Activated CD4-positive, CD25-positive, alpha-beta regulatory T cell treated with anti-CD3 and anti-CD28 coated beads, Interleukin-2, amount 50 U/mL, for 24 hours (primary cell): ENCODE data around the gene CXXC1.
"Not testable (repeated sequence)": the region's sequence is repeated elsewhere in the genome, so short reads cannot be mapped to it uniquely, and the experiment has no call there.

Experiments
- ATAC-seq, 2 donors: fragments of 150-1000 bp; cut with Tn5 transposase; one replicate each; pipeline ENCODE4 v1.10.0; 2021; ENCODE audit warnings: mild to moderate bottlenecking in 1 of 2, moderate library complexity in 1 of 2

CXXC1 gene

DNA sequence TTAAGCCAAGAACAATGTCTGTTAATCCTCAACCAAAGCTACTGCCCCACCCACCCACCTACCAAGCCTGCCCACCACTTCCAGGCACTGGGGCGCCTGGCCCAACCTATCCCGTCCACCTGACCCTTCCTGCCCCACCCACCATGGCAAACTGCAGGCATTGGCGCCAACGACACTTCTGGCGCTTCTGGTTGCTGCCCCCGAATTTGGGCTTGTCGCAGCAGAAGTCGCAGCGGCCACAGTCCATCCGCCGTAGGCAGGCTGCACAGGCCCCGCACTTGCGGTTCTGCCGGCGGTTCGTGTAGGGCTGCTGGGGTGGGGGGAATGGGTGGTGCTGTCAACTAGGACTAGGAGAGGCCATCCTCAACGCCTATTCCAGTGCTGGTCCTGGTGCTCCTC, 13.4 kb downstream of the CXXC1 start:
- ATAC-seq, result no peak

DNA sequence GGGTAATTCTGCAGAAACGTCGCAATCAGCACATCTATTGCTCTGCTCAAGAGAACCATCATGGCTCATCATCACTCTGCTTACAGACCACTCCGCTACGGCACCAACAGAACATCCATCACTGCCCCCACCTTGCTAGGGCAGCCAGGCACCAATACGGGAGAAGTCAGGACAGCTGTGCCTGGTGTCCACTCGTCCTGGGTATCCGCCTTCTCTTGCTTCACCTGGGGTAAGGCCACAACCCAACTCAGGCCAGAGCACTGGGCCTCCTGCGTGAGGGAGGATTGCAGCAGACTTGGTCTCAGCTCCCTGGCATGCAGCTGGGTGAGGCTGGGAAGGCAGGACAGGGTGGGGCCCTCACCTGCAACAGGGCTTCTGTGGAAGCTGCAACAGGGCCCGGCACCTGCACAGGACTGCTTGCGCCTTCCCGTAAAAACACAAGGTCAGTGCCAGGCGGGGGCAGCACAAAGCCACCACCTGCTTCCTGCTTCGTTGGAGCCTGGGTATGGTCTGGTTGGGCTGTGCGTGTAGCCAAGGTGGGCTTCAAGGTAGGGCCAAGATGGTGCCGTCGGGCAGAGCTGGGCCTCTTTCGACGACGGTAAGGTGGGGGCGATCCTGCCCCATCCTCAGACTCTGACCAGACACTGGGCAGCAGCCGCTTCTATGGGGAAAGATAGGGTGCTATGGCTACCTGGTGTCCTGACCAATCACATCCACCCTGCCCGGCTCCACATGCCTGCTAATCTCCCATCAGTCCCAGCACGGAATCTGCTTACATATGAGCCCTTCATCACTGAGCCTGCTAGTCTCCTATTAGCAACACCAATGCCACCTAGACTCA, 14.1 kb downstream of the CXXC1 start:
- no peak for ATAC-seq

DNA sequence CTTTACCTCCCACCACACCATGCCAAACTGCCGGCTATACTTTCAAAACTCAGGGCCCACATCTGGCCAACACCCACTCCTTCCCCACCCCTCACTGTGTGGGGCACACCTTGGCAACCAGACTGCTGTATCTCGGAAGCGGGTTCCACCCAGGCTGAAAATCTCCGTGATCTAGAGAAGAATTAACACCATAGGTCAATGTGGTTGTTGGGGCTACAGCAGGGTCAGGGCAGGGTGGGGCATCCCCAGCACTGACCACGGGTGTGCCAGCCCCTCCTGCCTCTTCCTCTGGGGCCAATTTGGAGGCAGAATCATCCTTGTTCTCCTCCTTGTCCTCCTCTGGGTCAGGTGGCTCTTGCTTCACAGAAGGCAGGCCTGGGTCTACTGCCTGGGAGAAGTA, 14.9 kb downstream of the CXXC1 start:
- ATAC-seq, result no peak

DNA sequence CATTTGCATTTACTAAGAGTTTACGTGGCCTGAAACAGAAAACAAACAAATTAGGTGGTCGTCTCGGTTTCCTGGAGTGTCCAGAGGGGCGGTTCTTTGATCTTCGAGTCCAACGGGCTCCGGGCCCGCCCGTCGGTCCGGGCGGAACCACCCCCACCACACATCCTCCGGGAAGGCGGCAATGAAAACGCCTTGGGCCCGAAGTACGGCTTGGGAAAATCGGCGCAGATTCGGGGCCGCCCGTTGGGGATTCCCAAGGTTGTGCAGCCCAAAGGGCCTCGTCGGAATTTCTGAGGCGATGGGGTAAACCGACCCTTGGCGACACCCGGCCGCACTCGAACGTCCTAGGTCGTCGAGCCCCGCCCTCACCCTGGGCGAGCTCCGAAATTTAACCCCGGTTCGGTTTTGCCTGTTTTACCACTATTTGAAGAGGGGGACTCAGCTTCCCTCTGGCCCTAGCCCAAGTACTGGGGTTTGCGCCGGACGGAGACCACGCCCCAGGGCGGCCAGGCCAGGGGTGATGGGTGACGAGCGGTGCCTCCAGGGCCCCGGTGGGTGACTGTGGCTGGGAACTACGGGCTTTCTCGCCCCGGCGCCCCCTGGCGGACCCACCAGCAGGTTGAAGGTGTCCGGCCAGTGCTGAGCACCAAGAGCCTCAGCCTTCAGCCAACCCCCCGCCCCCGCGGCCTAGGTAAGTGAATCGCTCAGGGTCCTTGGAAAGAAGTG, 19.3 kb downstream of the CXXC1 start:
- ATAC-seq, result peak; percentile 82 to 88

DNA sequence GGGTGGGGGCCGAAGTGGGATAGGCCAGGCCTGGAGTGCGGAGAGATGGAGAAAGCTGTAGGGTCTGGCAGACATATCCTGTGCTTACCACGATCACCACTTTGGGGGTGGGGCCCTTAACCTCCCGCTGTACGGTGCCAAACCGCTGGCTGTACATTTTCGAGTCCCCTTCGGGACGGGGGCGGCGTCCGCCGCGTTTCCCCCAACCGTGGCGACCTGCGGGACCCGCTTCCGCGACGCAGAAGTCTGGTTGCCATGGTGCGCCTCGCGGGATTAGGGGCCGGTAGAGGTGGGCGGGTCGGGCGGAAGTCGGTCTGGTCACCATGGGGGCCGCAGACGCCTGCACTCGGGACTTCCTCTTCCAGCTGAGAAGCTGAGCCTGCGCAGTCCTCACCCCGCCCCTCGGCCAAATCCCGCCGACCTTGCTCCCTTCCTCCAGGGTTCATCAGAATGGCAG, 21.2 kb downstream of the CXXC1 start, which contains the start of gene CFAP53:
TSS of gene CFAP53 (minus strand) at position 248 of the 457 bp plus-strand sequence. CDS start at position 157, 91 bp downstream.
- ATAC-seq, result peak; percentile 87 to 94

DNA sequence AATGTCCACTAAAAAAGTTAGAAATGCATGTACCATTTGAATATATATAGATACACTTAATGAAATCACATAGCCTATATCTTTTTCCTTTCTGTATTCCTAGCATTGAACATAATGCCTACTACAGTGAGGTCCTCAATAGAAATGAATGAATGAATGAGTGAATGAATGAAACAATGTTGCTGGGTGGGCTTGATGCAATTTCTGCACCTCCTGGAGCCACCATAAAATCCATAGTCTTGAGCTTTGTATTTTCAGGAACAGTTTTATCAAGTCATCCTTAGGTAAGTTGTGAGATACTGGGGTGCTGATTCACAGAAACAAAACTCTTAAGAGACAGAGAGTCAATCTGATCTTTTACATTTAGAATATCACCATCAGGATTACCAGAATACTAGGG, 24.5 kb downstream of the CXXC1 start:
- no peak for ATAC-seq

DNA sequence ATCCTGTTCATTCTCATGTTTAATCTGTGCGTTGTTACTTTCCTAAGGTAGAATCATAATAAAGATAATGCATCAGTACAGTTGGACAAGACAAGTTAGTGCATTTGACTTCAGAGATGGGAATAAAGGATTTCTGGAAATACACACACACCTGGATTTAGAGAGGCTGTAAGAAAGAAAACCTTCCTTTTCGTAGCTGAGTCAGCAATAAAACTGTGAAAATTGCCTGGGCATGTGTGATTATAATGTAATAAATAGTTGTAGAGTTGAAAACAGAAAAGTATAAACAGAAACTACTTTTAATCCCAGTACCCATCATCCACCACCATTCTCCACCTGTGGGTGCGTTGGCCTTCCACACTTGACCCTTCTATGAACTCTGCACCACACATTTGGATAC, 36.6 kb downstream of the CXXC1 start:
- no peak for ATAC-seq

DNA sequence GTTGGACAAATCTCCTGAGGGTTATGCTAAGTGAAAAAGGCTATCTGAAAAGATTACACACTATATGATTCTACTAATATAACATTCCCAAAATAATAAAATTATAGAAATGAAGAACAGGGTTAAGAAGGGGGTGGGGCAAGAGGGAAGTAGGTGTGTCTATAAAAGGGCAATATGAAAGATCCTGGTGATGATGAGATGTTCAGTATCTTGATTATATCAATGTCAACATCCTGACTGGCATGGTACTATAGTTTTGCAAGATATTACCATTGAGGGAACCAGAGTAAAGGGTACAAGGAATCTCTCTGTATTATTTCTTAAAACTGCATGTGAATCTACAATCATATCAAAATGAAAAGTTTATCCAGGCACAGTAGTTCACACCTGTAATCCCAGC, 37.9 kb downstream of the CXXC1 start:
- ATAC-seq, result no peak

DNA sequence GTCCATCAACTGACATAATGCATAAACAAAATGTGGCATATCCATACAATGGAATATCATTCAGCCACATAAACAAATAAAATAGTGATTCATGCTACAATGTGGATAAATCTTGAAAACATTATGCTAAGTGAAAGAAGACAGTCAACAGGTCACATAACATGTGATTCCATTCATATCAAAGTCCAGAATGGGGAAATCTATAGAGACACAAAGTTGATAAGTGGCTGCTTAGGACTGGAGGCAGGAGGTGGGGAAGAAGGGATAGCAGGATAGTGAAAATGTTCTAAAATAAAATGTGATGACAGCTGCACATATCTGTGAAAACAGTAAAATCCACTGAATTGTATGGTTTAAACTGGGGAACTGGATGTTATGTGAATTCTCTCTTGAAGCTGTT, 39.9 kb downstream of the CXXC1 start:
- ATAC-seq, result no peak

DNA sequence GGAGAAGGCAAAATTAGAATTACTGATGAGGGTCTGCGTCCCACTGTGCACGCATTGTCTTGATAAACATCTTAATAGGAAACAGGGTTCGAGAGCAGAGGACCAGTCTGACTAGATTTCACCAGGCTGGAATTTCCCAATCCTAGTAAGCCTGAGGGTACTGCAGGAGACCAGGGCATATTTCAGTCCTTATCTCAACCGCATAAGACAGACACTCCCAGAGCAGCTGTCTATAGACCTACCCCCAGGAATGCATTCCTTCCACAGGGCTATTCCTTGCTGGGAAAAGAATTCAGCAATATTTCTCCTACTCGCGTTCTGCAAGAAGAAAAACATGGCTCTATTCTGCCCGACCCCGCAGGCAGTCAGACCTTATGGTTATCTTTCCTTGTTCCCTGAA, 45.7 kb downstream of the CXXC1 start:
- not testable (repeated sequence) for ATAC-seq

DNA sequence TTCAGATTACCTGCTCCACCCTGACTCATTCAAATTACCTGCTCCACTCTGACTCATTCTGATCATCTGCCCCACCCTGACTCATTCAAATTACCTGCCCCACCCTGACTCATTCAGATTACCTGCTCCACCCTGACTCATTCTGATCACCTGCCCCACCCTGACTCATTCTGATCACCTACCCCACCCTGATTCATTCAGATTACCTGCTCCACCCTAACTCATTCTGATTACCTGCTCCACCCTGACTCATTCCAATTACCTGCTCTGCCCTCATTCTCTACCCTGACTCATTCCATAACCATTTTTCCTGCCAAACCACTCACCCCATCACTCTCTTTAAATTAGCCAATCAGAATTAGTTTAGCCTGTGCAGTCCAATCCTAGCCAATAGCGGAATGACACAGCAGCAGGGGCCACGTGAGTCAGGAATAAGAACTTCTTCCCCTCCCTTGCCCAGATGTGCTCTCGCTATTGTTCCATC, 47.4 kb downstream of the CXXC1 start:
- peak; percentile 48 for ATAC-seq

DNA sequence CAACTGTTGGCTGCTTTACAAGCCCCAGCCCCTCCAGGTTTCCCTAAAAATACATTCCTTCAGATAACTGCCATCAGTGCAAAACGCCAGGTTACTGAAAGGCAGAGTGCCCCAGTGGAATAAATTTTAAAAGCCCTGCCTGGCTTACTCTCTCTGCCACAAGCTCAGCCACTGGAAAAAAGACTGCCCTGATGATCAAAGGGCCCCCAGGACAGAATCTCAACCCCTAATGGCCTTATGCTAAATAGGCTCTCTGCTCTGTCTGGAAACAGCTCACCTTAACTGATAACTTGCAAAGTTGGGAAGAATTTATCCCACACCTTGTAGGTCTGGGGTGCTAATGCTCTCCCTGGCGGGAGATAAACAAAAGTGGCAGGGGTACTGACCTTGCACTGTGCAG, 55.1 kb downstream of the CXXC1 start:
- ATAC-seq, result no peak
